Jurkat, Clone E6-1 (cell line): ENCODE data around the gene PPP1R14C.

Experiments
- DNase-seq: peaks from one replicate; pipeline ENCODE4 v3.0.0-alpha.2; 2011; ENCODE audit warnings: low read depth, low spot score
- H3K4me3 ChIP-seq: 2 replicates; pipeline ENCODE4 v1.5.1; 2011; ENCODE audit warnings: mild to moderate bottlenecking, low read length, control low read depth, moderate library complexity

The PPP1R14C gene

DNA sequence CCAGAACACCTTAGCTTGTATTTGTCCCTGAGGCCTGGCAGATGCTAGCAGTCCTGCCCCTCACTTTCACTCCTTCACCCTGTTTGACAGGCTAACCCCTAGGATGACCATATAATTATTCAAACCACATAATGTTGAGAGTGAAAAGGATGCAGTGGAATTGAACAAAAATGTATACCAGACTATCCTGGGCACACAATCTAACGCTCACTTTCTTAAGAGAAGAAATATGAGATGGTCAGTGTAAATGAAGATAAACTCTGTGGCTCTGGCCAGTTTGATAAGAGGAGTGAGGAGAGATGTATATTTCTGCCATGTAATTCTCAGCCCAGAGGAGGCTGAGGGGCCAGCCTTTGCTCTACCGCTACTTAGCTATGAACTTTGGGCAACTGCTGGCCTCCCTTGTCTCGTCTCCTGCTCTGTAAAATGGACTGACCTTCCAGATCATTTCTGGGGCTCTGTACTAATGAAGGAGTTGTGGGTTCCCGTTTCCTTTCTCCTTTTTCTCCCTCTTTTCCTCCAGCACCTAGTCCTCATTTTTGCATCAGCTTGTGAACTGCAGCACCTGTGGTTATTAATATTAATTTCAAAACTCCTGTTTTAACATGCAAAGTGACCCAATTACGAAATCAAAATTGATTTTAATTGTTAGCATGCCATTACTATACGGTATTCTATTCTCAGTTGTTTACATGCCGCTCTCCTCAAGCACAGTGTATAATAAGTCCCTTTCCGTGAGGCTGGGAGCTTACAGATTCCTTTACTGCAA is 133.5 kb downstream of the PPP1R14C start:
- no peak for DNase-seq
- no peak overlapping the region for H3K4me3 ChIP-seq

DNA sequence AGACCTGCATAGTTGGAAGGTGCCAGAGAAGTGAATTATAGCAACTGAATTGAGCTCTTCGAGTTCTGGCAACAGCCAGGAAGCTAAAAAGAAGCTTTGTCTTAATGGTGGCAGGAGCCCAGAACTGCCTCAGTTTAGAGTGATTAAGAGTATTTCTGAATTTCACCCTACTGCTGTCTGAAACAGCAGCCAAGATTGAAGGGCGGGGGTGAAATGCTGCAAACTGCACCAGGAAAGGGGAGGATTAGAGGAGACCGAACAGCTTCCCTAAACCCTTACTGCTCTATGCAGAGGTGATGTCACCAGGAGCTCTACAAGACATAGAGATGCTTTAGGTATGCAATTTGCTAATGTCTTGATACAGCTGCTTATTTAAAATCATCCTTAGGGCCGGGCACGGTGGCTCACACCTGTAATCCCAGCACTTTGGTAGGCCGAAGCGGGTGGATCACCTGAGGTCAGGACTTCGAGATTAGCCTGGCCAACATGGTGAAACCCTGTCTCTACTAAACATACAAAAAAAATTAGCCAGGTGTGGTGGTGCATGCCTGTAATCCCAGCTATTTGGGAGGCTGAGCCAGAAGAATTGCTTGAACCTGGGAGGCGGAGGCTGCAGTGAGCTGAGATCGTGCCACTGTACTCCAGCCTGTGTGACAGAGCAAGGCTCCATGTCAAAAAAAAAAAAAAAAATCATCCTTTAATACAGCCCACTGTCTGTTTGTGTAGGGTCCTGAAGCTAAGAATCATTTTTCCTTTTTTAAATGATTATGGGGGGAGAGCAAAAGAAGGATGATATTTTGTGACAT is 134.3 kb downstream of the PPP1R14C start:
- H3K4me3 ChIP-seq, result no peak overlapping the region
- DNase-seq, result no peak

DNA sequence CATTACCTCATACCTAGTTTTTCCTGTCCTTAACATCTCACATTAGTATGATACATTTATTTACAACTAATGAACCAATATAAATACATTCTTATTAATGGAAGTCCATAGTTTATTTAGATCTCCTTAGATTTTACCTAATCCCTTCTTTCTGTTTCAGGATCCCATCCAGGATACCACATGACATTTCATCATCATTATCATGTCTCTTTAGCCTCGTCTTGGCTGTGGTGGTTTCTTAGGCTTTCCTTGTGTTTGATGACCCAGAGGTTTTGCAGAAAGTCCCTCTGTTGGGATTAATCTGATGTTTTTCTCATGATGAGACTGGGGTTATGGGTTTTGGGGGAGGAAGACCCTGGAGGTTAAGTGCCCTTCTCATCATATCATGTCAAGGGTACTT is 136.7 kb downstream of the PPP1R14C start:
- DNase-seq, result no peak
- H3K4me3 ChIP-seq, result no peak overlapping the region

DNA sequence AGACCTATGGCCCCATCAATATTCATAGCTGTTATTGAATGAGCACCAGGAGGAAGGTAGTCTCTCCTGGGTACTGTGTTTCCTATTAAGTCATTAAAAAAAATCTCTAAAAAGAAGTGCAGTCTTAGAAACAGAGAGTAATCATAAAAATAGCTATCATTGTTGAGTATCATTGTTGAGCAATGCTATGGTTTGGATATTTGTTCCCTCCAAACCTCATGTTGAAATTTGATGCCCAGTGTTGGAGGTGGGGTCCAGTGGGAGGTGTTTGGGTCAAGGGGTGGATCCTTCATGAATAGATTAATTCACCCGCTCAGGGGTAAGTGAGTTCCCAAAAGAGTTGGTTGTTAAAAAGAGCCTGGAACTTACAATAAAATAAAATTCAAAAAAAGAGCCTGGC is 137.9 kb downstream of the PPP1R14C start:
- DNase-seq, result no peak
- no peak overlapping the region for H3K4me3 ChIP-seq

DNA sequence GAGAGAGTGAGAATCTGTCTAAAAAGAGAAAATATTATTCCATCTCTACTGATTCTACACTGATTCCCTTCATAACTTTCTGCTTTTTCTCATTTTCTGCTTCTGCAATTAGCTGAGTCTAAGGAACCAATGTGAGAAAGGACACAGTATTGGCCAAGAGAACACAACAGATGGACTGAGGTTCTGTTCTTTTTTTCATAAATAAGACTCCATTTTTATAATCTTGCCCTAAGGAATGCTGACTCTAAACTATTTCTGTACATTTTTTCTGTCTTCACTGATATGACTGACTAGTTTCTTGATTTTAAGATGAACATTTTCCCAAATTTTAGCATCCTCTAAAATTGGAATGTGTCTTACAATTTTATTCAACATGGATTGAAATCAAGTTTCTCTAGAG is 138.9 kb downstream of the PPP1R14C start:
- DNase-seq, result no peak

DNA sequence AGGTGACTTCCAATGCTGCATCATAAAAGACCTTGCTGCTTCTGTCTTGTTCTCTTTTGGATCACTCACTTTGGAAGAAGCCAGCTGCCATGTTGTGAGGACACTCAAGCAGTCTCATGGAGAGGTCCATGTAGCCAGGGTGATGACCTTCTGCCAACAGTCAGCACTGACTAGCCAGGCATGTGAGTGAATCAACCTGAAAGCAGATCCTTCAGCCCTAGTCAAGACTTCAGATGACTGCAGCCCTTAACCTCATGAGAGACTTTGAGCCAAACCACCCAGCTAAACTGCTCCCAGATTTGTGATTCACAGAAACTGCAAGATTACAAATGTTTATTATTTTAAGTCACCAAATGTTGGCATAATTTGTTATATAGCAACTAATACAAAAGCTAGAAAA is 140.0 kb downstream of the PPP1R14C start:
- no peak for DNase-seq
- no peak overlapping the region for H3K4me3 ChIP-seq

More for the DNA sequence above, 138.9 kb downstream of the PPP1R14C start:
- no peak overlapping the region for H3K4me3 ChIP-seq

DNA sequence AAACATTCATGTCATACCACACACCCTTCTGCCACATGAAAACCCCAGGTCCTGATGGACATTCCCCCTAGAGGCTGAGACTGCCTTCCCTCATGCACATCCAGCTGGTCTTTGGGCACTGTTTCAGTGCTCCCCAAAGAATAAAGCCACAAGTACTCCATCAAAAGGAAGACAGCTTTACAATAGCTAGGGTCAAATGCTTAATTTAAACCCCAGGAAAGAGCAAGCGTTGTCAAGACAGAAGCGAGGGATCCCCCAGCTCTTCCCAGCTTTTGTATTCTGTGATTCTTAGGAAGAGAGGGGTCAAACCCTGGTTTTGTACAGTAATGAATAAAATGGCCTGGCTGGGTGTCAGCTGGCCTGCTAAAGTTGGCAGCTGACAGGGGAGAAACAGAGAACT is 143.6 kb downstream of the PPP1R14C start:
- DNase-seq, result no peak
- no peak overlapping the region for H3K4me3 ChIP-seq

DNA sequence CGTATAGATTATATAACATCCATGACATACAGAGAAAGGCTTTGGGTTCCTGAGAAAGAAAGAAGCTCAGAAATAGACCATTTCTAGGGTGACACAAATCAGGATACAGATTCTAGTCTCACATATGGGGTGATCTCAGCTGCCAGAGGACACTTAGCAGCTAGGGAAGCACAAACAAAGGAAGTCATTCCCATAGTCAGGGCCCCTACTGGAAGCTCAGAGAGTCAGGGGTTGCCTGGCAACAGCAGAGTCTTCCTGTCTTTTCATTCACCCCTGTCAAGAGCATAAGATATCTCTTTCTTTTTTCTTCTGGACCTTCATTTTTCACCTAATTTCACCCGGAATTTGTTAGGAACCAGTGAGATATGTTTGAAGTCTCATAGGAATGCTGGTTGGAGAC is 144.1 kb downstream of the PPP1R14C start:
- no peak for DNase-seq
- no peak overlapping the region for H3K4me3 ChIP-seq

DNA sequence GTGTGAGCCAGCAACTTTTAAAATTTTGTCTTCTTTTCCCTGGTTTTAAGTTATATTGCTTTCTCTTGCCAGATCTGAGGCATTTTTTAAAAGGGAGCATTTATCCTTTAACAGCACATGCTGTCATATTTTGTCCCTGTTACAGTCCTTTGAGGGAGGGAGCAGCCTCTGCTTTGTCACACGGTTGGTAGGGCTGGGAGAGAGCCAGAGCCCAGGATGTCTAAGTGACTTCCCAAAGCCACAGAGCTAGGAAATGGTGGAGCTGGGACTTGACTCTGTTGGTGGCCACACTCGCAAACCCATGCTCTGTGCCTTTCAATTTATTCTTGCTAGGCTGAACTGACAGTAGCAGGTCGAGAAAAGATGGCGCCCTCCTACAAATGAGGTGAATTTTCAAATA is 145.6 kb downstream of the PPP1R14C start:
- no peak overlapping the region for H3K4me3 ChIP-seq
- no peak for DNase-seq

DNA sequence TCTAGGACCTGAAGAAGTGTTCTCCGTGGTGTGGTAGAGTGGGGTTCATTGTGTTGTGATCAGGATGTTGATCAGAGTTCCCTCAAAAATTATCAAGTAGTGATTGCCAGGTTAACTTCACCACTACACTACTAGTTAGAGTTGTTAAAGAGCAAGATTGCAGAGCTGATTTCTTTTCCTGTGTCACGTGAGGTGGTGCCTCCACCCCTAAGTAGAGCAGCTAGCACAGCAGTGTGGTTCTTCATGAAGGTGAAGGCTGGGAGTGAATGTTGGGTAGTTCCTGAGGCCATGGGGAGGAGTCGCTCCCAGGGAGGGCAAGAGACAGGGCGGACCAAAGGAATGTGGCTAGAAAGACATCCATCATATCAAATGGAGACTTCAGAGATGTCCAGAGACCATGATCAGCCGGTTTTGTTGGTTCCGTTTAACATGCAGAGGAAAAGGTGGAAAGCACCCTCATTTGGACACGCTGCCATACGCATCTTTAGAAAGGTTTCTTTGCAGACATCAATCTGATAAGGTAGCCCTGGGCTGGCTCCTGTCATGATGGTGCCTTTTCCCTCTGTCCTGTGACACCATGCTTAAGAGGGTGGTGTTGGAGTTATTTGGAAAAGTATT is 146.7 kb downstream of the PPP1R14C start:
- no peak for DNase-seq
- no peak overlapping the region for H3K4me3 ChIP-seq

DNA sequence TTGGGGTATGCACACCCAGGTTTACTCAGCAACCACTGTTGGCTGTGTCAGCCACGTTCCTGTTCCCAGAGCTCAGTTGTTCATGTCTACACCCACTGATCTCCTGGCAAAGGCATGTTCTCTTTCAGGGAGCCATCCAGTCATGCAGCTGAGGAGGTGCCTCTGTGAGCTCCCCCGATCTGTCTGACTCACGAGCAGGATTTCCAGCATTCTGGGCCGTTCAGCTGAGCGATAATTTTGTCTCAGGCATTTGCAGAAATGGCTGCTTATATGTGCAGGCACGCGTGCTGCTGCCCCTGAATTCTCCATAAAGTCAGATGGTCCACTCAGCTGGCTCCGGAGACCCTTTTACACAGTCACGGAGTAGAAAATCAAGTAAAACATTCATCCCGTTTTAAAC is 147.6 kb downstream of the PPP1R14C start:
- H3K4me3 ChIP-seq, result no peak overlapping the region
- no peak for DNase-seq

DNA sequence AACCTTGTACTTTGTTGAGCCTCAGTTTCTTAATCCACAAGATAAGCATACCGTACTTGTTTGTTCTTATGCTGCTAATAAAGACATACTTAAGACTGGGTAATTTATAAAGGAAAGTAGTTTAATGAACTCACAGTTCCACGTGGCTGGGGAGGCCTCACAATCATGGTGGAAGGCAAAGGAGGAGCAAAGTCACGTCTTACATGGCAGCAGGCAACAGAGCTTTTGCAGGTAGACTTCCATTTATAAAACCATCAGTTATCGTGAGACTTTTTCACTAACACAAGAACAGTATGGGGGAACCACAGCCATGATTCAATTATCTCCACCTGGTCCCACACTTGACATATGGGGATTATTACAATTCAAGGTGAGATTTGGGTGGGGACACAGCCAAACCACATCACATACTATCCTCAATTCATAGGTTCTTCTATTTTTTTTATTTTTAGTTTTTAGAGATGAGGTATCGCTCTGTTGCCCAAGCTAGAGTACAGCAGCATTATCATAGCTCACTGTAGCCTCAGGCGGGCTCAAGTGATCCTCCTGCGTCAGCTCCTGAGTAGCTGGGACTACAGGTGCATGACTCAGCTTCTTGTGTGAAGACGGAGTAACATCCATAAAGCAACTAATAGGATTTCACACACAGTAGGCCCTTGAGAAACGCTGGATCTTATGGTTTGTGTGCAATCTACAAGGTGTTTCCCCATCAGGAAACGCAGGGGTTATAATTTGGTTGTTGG is 149.3 kb downstream of the PPP1R14C start:
- no peak overlapping the region for H3K4me3 ChIP-seq
- no peak for DNase-seq

DNA sequence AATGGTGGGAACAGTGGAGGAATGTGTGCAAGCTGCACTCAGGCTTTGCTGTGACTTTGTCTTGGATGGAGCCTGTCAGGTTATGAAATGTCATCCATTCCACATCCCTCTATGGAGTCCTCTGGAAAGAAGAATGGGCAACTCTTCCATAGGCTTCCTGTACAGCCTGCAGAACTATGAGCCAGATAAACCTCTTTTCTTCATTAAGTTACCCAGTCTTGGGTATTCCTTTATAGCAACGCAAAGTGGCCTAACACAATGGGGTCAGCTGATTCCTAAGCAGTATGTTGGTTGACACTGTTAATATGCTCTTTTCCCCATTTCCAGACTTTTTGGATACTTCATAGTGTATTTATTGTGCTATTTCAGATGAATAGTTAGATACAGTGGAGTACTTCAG is 150.2 kb downstream of the PPP1R14C start:
- DNase-seq, result no peak
- H3K4me3 ChIP-seq, result no peak overlapping the region

DNA sequence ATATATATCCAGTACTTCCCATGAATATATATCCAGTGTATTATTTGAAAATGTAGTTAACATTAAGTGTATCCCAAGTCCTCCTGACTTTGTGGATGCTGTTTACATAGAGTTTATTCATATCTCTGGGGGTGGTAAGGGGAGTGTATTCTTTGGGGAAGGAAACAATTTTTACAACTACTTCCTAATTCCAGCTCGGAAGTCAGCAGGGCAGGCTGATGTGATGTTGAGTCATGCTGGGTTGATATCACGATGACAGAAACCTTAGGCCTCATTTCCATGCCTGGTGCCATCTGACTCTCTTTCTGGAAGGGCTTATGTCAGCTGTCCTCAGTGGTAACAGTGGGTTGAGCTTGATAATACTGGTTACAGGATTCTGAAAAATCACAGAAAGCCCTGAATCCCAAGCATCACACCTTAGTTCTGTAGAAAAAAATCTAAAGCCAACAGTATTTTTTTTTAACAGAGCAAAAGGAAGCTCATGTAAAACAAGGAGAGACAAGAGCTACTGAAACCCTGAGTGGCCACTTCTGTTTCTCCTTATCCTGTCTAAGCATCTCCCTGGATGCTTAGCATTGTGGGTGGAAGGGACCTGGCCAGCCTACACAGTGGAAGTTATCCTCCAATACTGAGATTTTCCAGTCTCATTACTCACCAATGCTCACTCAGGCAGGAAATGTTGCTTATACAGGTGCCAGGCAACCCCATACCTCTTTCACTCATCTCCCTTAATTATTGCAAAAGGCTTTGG is 150.8 kb downstream of the PPP1R14C start:
- DNase-seq, result no peak
- no peak overlapping the region for H3K4me3 ChIP-seq

DNA sequence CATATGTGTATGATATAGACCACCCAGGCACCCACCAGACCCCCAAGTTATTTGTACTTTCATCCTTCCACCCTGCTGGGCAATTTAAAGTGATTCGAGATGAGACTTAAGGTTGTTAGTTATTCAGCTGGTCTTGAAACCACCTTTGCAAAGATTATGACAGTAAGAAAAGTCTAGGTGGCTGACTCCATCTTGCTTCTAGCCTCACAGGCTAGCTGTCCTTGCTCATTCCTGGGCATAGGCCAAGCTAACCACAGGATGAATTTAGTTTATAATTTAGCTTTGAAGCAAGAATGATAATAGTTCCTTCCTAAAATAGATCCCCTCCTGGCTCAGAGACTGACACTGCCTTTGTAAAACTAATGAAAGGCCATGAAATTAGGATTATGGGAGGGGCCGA is 154.0 kb downstream of the PPP1R14C start:
- H3K4me3 ChIP-seq, result no peak overlapping the region
- DNase-seq, result no peak

DNA sequence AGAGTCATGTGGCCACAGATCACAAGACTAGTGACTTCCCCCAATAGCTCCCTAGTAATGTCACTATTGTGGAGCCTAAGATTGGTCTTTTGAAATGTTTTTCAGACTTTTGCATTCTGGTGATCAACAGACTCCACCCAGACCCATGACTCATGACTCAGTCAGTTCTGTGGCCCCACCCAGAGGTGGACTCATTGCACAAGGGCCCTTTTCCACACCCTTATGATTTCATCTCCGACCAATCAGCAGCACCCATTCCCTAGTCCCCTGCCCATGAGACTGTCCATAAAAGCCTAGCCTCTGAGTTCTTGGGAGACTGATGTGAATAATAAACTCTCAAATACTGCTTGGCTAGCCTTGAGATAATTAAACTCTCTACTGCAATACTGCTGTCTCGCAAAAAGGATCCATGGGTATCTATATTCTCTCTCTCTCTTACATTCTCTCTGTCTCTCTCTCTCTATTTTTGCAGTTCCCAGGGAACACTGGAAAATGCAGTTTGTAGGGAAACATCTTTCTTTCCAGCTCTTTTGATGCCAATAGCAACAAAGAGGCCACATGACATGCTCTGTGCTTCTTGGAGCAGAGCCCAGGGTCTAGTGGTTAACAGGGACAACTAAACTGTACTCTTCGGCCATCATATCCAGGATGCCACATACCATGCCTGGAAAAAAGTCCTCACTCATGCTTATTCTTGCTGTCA is 154.6 kb downstream of the PPP1R14C start:
- no peak for DNase-seq
- no peak overlapping the region for H3K4me3 ChIP-seq

DNA sequence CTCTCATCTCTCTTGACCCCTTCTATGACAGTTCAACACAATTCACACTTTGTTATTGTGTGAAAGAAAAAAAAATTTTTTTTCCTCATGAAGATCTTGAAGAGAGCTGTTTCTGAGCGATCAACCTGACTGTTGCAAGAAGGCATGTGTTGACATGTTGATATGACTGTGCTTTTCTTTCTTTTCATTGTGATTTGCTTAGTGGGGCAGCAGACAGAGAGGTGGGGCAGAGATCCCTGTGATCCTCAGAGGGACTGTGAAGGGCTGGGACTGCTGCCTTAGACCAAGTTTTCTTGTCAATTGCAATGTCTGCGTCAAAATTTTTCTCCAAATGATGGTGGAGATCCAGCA is 155.2 kb downstream of the PPP1R14C start:
- DNase-seq, result no peak
- no peak overlapping the region for H3K4me3 ChIP-seq

DNA sequence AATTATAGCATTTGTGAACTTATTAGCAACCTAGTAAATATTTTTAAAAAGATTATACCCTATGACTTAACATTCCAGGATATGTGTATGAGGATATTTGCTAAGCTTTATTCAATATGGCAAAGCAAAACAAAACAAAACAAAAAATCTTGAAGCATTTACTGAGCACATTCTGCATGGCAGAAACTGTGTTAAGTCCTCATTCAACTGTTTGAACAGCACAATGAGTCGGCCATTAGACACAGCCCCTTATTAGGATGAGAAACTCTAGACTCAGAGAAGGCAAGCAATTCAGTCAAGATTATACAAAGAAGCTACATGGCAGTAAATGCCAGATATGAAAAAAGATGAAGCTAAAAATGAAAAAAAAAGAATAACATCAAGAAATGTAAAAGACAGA is 155.8 kb downstream of the PPP1R14C start:
- H3K4me3 ChIP-seq, result no peak overlapping the region
- DNase-seq, result no peak
